Suprapubic skin (tissue), 4 donors: ENCODE results near the gene PACS2. TPM values are rescaled to one million over a fixed set of nuclear protein-coding genes. Genes with fewer than 3 reads are reported as not detected.

Experiments
- DNase-seq, 2 donors: peaks; one replicate each; pipeline ENCODE4 v3.0.0-alpha.2; 2019; ENCODE audit warnings: low spot score in 2 of 2
- H3K27ac ChIP-seq: fragments of 200-600 bp; sonication (generic); one replicate; pipeline ENCODE4 v1.5.1; 2019
- H3K27me3 ChIP-seq: fragments of 200-600 bp; sonication (generic); one replicate; pipeline ENCODE4 v1.5.1; 2019
- H3K36me3 ChIP-seq: fragments of 200-600 bp; sonication (generic); one replicate; pipeline ENCODE4 v1.5.1; 2019
- H3K4me1 ChIP-seq: fragments of 200-600 bp; sonication (generic); one replicate; pipeline ENCODE4 v1.5.1; 2019
- H3K4me3 ChIP-seq: fragments of 200-600 bp; sonication (generic); one replicate; pipeline ENCODE4 v1.5.1; 2019; ENCODE audit warnings: mild to moderate bottlenecking
- H3K9me3 ChIP-seq: fragments of 200-600 bp; sonication (generic); one replicate; pipeline ENCODE4 v1.5.1; 2019
- EP300 ChIP-seq: sonication (generic); formaldehyde crosslinking; IDR thresholded peaks from one replicate; pipeline ENCODE4 v1.6.1; 2017; ENCODE audit warnings: antibody characterized with exemption
- POLR2A ChIP-seq, 2 donors: fragments of 450-650 bp; IDR thresholded peaks; one replicate each; pipeline ENCODE4 v1.6.1; 2017; ENCODE audit warnings: antibody characterized with exemption in 2 of 2, mild to moderate bottlenecking in 2 of 2, moderate library complexity in 2 of 2
- POLR2AphosphoS5 ChIP-seq, 3 donors: sonication (generic); formaldehyde crosslinking; IDR thresholded peaks; one replicate each; pipeline ENCODE4 v1.6.1; 2017; ENCODE audit warnings: antibody characterized with exemption in 3 of 3
- WGBS: methylation state at CpG from one replicate; pipeline ENCODE4 v1.1.5; 2018; 5-methylcytosine and 5-hydroxymethylcytosine counted together
- total RNA-seq, 4 donors: library from RNA; depleted of rRNA; stranded (reverse); fragments of >200 nt; gene quantifications; one replicate each; pipeline ENCODE4 v1.1.0, GENCODE V29; 2016
- TF ChIP-seq, protein P1 (sequence below), 2 donors: fragments of 200-600 bp in 1 of 2; fragments of 450-650 bp in 1 of 2; sonication (generic) in 1 of 2; IDR thresholded peaks; one replicate each; pipeline ENCODE4 v1.5.1; 2016 to 2019; ENCODE audit warnings: antibody characterized with exemption in 2 of 2, mild to moderate bottlenecking in 1 of 2, moderate library complexity in 1 of 2

Gene PACS2
- total RNA-seq, 4 donors from 2014 or later = 41.9 to 100 (median 66.6) TPM

GRCh38 chr14:105368910-105369652 lies 54.5 kb downstream of the PACS2 start:
- Histone ChIP-seq H3K4me3 (no peak overlapping the region), H3K9me3 (no peaks in the 10 kb centered on the region), H3K4me1 (peaks cover 8% of the 10 kb centered on the region), H3K27me3 (no peaks in the 10 kb centered on the region), H3K27ac (no peak overlapping the region), H3K36me3 (peaks cover 28% of the 10 kb centered on the region)
- DNase-seq = no peak
- WGBS = 100% methylated on average over 6 of the region's 29 CpGs
- TF ChIP-seq, protein P1, sequence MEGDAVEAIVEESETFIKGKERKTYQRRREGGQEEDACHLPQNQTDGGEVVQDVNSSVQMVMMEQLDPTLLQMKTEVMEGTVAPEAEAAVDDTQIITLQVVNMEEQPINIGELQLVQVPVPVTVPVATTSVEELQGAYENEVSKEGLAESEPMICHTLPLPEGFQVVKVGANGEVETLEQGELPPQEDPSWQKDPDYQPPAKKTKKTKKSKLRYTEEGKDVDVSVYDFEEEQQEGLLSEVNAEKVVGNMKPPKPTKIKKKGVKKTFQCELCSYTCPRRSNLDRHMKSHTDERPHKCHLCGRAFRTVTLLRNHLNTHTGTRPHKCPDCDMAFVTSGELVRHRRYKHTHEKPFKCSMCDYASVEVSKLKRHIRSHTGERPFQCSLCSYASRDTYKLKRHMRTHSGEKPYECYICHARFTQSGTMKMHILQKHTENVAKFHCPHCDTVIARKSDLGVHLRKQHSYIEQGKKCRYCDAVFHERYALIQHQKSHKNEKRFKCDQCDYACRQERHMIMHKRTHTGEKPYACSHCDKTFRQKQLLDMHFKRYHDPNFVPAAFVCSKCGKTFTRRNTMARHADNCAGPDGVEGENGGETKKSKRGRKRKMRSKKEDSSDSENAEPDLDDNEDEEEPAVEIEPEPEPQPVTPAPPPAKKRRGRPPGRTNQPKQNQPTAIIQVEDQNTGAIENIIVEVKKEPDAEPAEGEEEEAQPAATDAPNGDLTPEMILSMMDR (IDR thresholded peaks at IDR 0.05) = no peak

DNA sequence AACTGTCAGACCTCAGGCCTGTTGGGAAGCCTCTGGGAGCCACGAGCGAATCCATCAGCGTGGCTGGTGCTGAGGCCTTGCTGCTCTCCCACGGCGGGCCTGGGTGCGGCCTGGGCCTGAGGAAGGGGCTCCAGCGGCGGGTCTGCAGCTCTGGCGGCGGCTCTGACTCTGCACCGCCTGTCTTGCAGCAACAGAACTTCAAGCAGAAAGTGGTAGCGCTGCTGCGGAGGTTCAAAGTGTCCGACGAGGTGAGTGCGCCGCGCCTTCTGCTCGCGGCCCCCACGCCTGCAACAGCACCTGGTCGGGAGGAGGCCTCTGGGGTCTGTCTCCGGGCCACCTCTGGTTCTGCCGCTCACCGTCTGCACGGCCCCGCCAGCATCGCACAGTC lies 55.1 kb downstream of the PACS2 start:
- H3K27me3 ChIP-seq = no peaks in the 10 kb centered on the region
- H3K4me1 ChIP-seq = peaks cover 9% of the 10 kb centered on the region
- no peak overlapping the region for H3K4me3 ChIP-seq
- no peak overlapping the region for H3K27ac ChIP-seq
- 92% methylated on average over 25 of the region's 28 CpGs for WGBS
- DNase-seq = no peak
- TF ChIP-seq POLR2AphosphoS5 (IDR thresholded peaks at IDR 0.05) (no peak), EP300 (no peak), POLR2A (IDR thresholded peaks at IDR 0.05) (no peak)
- TF ChIP-seq, protein P1 (IDR thresholded peaks at IDR 0.05) = no peak
- peaks cover 28% of the 10 kb centered on the region for H3K36me3 ChIP-seq
- H3K9me3 ChIP-seq = no peaks in the 10 kb centered on the region

GRCh38 chr14:105374389-105374788 lies 59.8 kb downstream of the PACS2 start:
- Histone ChIP-seq H3K9me3 (no peaks in the 10 kb centered on the region), H3K4me3 (no peak overlapping the region), H3K27me3 (no peaks in the 10 kb centered on the region), H3K4me1 (peaks cover 13% of the 10 kb centered on the region), H3K27ac (no peak overlapping the region), H3K36me3 (peaks cover 4% of the 10 kb centered on the region)
- WGBS = 44% methylated on average over 11 of the region's 11 CpGs
- DNase-seq = no peak
- TF ChIP-seq POLR2AphosphoS5 (IDR thresholded peaks at IDR 0.05) = no peak
- TF ChIP-seq, protein P1 (IDR thresholded peaks at IDR 0.05) = no peak
- TF ChIP-seq EP300 = no peak
- no peak for TF ChIP-seq POLR2A (IDR thresholded peaks at IDR 0.05)

- Histone ChIP-seq H3K9me3 (no peaks in the 10 kb centered on the region), H3K36me3 (peaks cover 7% of the 10 kb centered on the region), H3K4me1 (peaks cover 13% of the 10 kb centered on the region), H3K27me3 (no peaks in the 10 kb centered on the region), H3K27ac (no peak overlapping the region), H3K4me3 (no peak overlapping the region)
- no peak for DNase-seq
- no peak for TF ChIP-seq POLR2AphosphoS5 (IDR thresholded peaks at IDR 0.05)
- no peak for TF ChIP-seq EP300
- TF ChIP-seq, protein P1 (IDR thresholded peaks at IDR 0.05) = no peak
- no peak for TF ChIP-seq POLR2A (IDR thresholded peaks at IDR 0.05)
- 83% methylated on average over 4 of the region's 4 CpGs for WGBS
Measured at GRCh38 chr14:105375635-105376057, 61.1 kb downstream of the PACS2 start.

DNA sequence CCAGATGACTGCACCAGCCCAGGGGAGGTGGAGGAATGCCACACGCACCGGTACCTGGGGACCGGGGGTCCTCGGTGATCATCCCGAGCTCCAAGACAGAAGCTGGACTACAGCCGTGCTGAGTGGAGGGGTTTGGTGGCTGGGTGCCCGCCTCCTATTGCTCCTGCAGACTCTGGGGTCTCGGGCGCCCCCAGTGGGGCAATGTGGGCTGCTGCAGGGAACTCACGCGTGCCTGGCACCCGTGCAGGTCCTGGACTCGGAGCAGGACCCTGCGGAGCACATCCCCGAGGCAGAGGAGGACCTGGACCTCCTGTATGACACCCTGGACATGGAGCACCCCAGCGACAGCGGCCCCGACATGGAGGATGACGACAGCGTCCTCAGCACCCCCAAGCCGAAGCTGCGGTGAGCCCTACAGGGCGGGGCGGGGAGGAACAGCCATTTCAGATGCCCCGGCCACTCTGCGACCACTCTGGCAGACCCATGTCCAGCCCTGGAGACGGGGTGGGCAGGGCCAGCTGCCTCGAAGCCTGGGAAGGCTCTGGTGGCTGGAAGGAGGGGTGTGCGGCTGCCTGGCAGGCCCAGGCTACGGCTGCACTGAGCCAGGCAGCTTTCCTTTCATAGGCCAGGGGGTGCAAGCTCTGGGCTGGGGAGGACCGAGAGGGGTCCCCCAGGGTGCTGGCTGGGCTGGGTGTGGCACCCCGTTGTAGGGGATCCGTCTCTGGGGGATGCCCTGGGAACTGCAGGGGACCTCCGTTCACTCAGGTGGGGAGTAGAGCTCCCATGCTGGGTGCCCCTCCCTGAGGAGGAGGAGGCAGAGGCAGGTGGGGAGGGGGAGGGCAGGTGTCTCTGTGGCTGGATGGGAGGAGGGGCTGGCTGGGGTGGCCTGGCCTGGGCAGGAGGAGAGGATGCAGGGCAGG lies 62.2 kb downstream of the PACS2 start:
- WGBS = 84% methylated on average over 28 of the region's 34 CpGs
- Histone ChIP-seq H3K36me3 (peaks cover 15% of the 10 kb centered on the region), H3K4me3 (no peak overlapping the region), H3K4me1 (peaks cover 9% of the 10 kb centered on the region), H3K9me3 (no peaks in the 10 kb centered on the region), H3K27ac (no peak overlapping the region), H3K27me3 (no peaks in the 10 kb centered on the region)
- TF ChIP-seq EP300 (no peak), POLR2AphosphoS5 (IDR thresholded peaks at IDR 0.05) (no peak), POLR2A (IDR thresholded peaks at IDR 0.05) (no peak)
- TF ChIP-seq, protein P1 (IDR thresholded peaks at IDR 0.05) = no peak
- no peak for DNase-seq
